ENCODE measurements around the gene UMODL1.

The UMODL1 gene

DNA sequence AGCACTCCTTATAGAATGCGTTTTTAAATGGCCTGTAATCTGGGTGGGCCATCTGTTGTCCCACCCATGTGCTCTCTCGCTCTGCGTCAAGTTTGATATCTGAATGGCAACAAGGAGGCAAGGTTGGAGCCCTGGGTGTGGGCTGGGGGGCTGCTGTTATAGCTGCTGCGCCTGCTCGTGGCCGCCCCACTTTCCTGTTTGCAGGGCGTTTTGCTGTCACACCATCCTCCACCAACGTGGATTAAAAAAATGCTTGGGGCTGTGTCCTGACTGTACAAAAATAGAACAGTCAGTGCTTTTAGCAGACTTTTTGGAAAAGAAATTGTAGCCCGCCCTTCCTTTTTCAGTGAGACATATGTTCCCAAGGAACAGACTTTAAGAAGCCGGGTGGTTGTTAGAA, 25.4 kb downstream of the UMODL1 start:
- DNase-seq (ENCODE audit: low read depth in 2 of 2) = no peak

DNA sequence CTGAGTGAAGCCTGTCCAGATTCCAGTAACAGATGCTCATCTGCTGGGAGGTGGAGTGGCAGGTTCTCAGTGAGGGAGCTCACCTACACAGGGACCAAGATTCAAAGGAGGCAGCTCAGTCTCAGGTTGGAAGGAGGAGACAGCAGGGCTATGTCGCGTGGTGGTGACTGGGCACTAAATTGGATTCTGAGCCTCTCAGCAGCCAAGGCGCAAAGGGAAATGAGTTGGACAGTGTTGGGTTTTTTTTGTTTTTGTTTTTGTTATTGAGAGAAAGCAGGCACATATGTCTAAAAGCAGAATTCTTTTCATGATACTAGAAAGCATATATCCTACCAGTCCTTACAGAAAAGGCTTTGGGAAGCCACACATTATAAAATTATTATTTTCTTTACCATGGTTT, 26.2 kb downstream of the UMODL1 start:
- DNase-seq (ENCODE audit: low read depth in 2 of 2) = no peak

DNA sequence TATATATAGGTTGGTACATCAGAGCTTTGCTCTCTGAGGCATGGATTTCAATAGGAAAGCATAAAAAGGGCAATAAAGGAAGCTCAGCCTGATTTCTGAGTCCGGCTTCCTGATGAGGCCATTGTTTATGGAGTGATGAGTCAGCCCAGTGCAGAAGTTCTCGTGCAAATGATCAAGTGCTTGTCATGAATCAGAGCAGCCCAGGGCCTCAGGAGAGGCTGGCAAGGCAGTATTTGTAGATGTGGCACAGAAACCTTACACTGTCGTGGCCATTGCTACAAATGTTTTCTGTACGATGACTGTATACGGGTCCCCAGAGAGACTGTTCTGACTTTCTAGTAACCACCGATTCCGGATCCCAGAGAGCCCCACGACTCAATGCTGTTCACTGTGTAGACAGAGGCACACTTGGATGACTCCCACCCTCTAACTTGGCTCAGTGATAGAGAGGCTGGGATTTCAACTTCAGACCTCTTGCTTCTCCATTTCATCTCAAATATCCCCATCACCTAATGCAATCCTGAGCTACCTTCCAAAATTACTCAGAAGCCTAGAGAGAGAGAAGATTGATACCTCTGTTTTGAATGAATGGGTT, 26.8 kb downstream of the UMODL1 start:
- no peak for DNase-seq (ENCODE audit: low read depth in 2 of 2)

DNA sequence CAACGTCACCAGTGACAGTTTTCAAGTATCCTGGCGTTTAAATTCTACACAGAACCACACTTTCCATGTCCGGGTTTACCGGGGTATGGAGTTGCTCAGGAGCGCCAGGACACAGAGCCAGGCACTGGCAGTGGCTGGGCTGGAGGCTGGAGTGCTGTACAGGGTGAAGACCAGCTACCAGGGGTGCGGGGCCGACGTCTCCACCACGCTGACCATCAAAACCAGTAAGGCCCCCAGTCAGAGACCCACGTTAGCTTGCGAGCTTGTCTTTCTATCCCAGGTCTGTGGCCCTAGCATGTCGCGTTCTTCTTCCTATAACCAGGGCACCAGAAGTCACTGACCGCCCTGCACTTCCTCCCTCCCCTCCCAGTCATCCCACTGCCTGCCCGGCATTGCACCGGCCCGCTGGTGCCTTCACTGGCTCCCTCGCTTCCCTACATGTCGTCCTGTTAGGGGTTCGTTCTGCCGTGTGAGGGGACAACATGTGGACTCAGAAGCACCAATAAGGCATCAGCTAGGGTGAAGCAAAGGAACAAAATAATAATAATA, 27.9 kb downstream of the UMODL1 start:
- DNase-seq (ENCODE audit: low read depth in 2 of 2) = no peak

DNA sequence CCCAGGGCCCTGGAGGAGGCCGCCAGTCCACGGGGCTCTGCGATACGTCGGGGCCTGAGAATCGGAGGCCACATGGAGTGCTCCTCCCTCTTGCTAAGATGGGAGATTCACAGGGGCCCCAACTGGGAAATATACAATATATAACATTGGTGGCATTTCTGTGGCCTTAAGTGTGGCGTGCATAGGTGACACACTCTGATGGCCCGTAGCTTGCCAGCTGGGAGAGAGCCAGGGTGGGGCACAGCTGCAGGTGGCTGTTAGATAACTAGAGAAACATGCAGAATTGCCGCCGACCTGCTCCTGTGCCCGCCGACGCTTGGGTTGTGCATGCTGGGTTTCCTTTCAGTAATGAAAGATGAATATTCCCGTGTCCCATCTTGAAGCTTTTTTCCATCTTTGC, 30.1 kb downstream of the UMODL1 start:
- no peak for DNase-seq (ENCODE audit: low read depth in 2 of 2)

DNA sequence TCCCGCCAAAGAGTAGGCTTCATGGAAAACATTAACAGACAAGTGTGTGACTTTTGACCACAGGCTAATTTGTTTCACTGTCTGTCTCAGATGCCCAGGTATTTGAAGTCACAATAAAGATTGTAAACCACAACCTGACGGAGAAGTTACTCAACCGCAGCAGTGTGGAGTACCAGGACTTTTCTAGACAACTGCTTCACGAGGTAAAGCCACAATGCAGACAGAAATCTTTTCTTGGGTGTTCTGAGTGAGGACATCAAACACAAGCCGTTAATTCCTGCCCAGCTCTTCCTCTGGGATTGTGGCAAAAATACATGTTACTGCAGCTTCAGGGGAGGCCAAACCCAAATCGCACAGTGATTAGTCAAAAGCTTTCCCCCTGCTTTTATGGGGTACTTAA, 31.0 kb downstream of the UMODL1 start:
- no peak for DNase-seq (ENCODE audit: low read depth in 2 of 2)

DNA sequence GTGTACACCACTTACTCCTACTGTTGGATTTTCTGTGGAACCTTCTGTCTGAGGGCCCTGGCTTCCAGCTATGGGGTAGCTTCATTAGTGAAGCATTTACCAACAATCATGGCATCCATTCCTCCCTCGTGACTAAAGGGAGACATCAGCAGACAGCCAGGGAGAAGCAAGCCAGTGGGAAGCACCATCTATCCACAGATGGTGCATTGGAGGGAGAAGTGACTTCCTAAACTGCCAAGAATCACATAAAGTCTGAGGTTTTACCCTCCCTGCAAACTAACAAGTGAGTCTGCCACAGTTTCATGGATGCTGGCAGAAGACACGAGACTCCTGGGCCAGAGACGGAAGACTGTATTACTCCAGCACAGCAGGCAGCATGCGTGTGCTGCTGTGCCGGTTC, 31.4 kb downstream of the UMODL1 start:
- DNase-seq (ENCODE audit: low read depth in 2 of 2) = no peak

DNA sequence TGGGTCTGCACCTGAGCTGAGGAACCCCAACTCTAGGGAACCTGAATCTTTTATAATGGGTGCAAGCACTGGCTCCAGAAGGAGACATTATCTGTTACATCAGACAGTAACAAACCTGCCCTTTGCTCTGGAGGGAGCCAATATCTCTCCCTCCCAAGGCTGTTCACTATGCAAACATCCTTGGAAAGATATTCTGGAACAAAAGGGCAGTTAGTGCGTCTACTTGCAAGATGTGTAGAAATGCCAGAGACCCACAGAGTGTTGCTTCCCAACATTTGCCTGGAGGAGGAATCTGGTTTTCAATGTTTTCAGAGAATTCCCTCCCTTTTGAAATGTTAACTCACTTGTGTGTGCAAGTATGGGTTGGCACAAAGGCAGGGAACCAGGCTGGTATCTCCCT, 31.9 kb downstream of the UMODL1 start:
- no peak for DNase-seq (ENCODE audit: low read depth in 2 of 2)

DNA sequence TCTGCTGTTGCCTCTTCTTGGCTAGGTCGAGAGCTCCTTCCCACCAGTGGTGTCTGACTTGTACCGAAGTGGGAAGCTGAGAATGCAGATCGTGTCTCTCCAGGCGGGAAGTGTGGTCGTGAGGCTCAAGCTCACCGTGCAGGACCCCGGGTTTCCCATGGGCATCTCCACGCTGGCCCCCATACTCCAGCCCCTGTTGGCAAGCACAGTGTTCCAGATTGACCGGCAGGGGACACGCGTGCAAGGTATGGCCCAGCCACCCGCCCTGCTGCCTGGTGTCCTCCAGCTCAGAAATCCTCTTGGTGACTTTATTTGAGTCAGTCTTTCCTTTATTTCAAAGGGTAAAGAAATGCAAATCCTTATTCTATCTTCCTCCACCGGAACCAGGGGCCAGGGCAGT, 32.7 kb downstream of the UMODL1 start:
- no peak for DNase-seq (ENCODE audit: low read depth in 2 of 2)

DNA sequence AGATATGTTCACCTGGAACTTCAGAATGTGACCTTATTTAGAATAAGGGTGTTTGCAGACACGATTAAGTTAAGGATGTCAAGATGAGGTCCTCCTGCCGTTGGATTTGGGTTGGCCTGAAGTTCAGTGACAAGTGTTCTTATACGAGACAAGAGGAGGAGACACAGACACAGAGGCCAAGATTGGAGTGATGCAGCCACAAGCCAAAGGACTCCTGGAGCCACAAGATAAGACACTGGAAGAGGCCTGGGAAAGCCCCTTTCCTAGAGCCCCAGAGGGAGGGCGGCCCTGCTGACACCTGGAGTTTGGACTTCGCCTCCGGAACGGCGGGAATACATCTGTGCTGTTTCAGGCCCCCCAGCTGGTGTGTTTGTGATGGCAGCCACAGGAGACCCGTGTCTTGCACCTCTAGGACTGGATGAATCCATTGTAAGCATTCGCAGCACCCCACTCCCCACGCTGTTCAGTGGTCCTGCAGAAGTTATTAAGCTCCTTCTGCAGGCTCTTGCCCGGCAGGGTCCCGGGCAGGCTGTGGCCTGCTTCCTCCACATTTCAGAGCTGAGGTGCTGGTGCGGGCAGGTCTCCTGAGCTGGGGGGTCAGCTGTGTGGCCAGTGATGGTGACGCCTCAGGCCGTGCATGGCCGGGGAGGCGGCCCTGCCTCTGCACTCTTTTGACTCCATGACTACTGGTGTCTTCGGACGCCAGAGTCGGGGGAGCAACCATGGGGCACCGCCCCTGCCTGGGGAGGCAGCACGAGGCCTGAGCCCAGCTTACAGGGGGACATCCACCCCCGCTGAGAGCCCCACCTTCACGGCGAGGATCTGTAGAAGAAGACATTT, 34.6 kb downstream of the UMODL1 start:
- no peak for DNase-seq (ENCODE audit: low read depth in 2 of 2)

DNA sequence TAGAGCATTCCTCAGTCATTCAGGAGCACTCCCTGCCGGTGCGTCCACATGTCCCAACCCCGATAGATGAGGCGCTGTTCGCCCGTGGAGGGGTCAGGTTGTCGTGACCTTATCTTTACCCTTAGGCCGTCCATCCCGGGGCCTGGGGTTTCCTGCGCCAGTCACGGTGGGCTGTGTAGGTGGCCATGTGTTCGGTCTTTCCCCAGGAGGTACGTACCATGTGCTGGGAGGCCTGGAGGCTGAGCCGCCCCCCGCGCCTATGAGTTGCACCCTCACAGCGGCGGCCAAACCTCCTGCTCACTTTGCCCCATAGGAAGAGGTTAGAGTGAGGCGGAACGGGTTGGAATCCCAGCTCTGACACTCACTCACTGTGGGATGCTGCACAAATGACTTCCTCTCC, 35.3 kb downstream of the UMODL1 start:
- DNase-seq (ENCODE audit: low read depth in 2 of 2) = no peak

DNA sequence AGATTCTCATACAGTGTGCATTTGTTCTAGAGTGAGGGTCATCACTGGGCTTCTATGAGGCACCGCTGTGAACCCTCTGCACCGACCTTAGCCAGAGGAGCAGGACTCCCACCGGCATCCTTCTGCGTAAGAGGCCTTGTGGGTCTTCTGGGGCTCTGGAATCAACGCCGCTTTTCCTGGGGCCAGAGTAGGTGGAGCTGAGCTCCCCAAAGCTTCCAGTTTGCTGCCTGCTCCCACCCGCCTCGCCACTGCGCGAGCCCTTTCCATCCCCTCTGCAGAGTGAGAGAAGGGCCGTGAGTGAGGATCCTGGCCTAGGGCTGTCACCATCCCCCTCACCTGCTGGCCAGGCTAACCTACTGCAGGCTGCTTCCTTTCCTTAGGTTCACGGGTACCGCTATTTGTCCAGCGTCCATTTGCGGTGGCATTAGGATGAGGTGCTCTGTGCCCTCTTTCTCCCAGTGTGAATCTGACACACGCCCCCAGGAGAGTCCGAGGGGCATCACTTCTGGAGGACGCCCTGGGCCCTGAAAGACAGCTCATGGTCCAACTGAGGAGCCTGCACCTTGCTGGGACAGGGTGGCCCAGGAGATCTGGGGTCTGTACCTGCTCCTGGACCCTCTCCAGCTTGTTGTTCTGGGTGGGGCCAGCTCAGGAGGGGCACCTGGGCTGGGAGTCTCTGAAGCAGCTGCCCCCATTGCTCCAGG, 36.2 kb downstream of the UMODL1 start:
- no peak for DNase-seq (ENCODE audit: low read depth in 2 of 2)

DNA sequence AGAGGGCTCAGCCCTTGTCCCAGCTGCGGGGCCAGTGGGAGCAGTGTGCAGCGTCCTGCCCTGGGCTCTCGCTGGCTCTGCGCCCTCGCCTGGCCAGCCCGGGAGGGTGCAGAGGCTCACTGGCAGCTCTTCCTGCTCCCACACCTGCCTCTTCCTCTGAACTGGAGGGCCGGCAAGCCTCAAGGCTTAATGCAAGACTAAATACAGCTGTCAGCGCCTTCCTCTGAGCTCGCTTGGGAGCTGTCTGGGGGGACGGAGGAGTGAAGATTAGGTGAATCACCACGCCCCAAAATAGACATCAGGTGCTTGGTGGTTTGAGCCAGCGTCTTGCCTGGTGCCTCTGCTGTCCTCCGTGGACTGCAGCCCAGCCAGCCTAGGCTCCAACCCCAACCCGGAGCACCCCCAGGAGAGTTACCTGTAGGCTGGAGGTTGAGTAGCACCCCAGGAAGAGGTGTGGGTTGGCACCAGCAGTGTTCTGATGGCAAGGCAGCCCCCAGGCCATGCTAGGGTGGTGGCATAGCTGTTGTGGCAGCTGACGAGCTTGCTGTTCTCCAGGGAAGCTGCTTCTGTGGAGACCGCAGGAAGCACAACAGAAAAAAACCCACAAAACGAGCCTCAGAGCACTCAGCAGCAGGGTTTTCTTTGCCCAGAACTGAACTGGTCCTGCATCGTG, 36.9 kb downstream of the UMODL1 start:
- DNase-seq (ENCODE audit: low read depth in 2 of 2) = peak; percentile 51 to 67

DNA sequence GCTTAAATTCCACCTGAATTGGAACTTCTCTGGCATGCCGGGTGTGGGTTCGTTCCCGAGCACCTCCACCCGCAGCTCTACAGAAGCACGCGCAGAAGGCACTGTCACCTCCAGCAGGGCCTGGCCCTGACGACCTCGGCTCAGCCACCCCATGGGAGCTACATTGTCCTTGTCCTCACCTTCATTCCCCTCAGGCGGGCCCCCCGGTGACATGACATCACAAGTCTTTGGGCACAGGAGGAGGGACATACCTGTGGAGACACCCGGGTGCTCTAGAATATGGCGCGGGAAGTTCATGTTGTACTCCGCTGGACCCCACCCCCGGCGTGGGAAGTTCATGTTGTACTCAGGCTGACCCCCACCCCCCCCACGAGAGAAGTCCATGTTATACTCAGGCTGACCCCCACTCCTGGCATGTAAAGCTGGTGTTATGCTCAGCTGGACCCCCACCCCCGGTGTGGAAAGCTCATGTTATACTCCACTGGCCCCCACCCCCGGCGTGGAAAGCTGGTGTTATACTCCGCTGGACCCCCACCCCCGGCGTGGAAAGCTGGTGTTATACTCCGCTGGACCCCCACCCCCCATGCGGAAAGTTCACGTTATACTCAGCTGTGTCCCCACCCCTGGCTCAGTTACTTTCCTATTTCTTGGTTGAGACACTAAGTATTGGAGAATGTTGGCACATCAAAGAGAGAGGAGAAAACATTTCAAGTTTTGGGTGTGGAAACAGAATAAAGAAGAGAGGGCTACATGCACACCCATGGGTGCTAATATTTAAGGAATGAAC, 37.6 kb downstream of the UMODL1 start:
- no peak for DNase-seq (ENCODE audit: low read depth in 2 of 2)

DNA sequence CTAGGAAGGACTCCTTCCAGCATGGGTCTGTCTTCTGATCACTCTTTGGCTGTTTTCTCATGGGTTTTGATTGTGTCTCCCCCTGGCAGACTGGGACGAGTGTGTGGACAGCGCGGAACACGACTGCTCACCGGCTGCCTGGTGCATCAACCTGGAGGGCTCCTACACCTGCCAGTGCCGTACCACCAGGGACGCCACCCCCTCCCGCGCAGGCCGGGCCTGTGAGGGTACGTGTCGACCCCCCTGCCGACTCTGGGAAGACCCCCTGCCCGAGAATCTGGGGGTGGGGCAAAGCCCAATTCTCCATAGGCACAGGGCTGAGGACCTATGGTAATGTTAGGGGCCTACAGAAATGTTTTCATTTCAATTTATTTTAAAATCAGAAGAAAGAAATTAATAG, 38.4 kb downstream of the UMODL1 start:
- no peak for DNase-seq (ENCODE audit: low read depth in 2 of 2)

DNA sequence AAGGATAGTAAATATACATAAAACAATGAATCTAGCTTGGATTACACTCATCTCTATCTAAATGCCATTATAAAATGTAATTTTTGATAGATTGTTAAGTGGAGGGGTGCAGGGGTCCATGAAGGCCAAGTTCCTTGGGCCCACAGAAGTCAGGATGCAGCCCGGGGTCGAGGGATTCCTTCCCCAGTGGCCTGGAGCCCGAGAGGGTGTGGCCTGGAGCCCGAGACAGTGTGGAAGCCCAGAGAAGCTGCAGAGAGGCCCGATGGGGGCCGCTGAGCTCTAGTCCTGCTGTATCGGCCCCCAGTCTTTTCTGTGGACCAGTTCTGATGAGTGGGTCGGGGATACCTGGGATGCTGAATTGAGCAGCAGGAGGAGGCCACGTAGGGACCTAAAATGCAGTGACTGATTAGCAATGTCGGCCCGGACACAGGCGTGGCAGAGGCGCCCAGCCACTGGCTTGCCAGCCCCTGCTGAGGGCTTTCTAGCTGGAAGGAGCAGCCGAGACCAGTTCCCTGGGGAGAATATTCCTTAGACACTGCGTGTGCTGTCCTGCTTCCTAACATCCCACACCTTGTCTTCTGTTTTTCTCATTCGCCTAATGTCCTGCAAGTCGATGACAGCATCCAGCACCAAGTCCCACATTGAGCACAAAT, 38.9 kb downstream of the UMODL1 start:
- no peak for DNase-seq (ENCODE audit: low read depth in 2 of 2)

DNA sequence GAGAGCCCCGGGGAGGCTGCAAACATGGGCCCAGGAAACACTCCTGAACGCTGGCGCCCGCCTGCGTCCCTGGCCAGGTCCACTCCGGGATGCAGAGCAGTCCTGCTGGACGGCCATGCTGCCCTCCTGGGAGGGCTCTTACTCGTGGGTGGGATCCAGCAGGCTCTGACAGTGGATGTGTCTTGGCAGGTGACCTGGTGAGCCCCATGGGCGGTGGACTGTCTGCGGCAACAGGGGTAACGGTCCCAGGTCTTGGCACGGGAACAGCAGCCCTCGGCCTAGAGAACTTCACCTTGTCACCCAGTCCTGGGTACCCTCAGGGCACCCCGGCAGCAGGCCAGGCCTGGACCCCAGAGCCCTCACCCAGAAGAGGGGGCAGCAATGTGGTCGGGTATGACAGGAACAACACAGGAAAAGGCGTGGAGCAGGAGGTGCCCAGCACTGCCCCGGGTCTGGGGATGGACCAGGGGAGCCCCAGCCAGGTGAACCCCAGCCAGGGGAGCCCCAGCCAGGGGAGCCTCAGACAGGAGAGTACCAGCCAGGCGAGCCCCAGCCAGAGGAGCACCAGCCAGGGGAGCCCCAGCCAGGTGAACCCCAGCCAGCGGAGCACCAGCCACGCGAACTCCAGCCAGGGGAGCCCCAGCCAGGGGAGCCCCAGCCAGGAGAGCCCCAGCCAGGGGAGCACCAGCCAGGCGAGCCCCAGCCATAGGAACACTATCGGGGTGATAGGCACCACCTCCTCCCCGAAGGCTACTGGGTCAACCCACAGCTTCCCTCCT, 39.8 kb downstream of the UMODL1 start:
- no peak for DNase-seq (ENCODE audit: low read depth in 2 of 2)

DNA sequence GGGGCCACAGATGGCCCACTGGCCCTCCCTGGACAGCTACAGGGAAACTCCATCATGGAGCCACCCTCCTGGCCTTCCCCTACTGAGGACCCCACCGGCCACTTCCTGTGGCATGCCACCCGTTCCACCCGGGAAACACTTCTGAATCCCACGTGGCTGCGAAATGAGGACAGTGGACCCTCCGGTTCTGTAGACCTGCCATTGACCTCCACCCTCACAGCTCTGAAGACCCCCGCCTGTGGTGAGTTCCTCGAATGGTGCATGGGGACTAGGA, 40.3 kb downstream of the UMODL1 start:
- DNase-seq (ENCODE audit: low read depth in 2 of 2) = no peak

DNA sequence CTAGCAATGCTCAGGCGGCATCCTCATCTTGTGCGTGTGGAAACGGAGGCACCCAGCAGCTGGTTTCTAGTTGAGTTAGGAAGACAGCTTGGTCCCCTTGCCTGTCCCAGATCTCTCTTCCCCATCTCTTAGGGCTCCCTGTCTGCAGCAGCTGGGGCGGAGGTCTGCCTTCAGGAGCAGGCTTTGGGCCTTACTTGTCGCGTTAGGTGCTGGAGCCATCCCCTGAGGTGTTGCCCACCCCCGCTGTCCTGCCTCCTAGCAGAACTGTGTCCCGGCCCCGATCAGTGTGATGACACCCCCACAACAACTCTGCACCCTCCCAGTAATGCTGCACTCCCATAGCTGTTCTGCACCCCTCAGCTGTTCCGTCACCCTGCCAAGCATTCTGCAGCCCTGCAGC, 40.7 kb downstream of the UMODL1 start:
- no peak for DNase-seq (ENCODE audit: low read depth in 2 of 2)

DNA sequence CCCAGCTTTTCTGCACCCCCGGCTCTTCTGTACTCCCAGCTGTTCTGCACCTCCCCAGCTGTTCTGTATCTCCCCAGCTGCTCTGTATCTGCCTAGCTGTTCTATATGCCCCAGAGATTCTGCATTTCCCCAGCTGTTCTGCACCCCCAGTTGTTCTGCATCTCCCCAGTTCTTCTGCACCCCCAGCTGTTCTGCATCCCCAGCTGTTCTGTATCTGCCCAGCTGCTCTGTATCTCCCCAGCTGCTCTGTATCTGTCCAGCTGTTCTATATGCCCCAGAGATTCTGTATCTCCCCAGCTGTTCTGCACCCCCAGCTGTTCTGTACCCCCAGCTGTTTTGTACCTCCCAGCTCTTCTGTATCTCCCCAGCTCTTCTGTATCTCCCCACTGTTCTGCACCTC, 41.1 kb downstream of the UMODL1 start:
- no peak for DNase-seq (ENCODE audit: low read depth in 2 of 2)
